MCF 10A (cell line): ENCODE results near the gene UBE4A. TPM values are rescaled to one million over a fixed set of nuclear protein-coding genes. Genes with fewer than 3 reads are reported as not detected.
A peak's percentile ranks its signal among the peaks of the same experiment; 100 is the strongest.

Experiments
- BruUV-seq: library from RNA; stranded (reverse); fragments of 400-500 nt; replicated peaks from 2 replicates; lab custom pipeline; 2021; lab: Mats Ljungman, UMichigan
- CTCF ChIA-PET: fragments of 300-600 bp; sonication (Branson Sonifier 250); formaldehyde crosslinking; extraction: SDS; loops from one replicate; lab custom pipeline; 2021; ENCODE audit warnings: antibody characterized with exemption, inconsistent platforms; lab: Yijun Ruan, JAX
- POLR2A ChIA-PET: fragments of 300-600, 350-650 bp; sonication (Branson Sonifier 250); formaldehyde crosslinking; extraction: SDS; loops from one replicate; lab custom pipeline; 2020; ENCODE audit warnings: antibody characterized with exemption, inconsistent platforms; lab: Yijun Ruan, JAX
- DNase-seq: peaks from one replicate; pipeline ENCODE4 v3.0.0-alpha.2; 2018; ENCODE audit not compliant: unreplicated experiment
- H3K27ac Mint-ChIP-seq: one replicate; pipeline ENCODE4 v1.8.0; 2022; ENCODE audit warnings: mild to moderate bottlenecking, low read depth, mixed read lengths; ENCODE audit not compliant: unreplicated experiment
- H3K27me3 Mint-ChIP-seq: one replicate; pipeline ENCODE4 v1.8.0; 2022; ENCODE audit warnings: mixed read lengths; ENCODE audit not compliant: insufficient read depth, unreplicated experiment
- H3K36me3 Mint-ChIP-seq: one replicate; pipeline ENCODE4 v1.8.0; 2022; ENCODE audit warnings: mild to moderate bottlenecking, moderate library complexity, mixed read lengths; ENCODE audit not compliant: insufficient read depth, unreplicated experiment
- H3K4me1 Mint-ChIP-seq: one replicate; pipeline ENCODE4 v1.8.0; 2022; ENCODE audit warnings: mixed read lengths; ENCODE audit not compliant: insufficient read depth, unreplicated experiment
- H3K4me3 Mint-ChIP-seq: one replicate; pipeline ENCODE4 v1.8.0; 2022; ENCODE audit warnings: mild to moderate bottlenecking, moderate library complexity, mixed read lengths; ENCODE audit not compliant: unreplicated experiment
- H3K9me3 Mint-ChIP-seq: one replicate; pipeline ENCODE4 v1.8.0; 2022; ENCODE audit warnings: mixed read lengths; ENCODE audit not compliant: unreplicated experiment
- CTCF ChIP-seq: fragments of 200-600 bp; IDR thresholded peaks from one replicate; pipeline ENCODE4 v1.8.0; 2022; ENCODE audit warnings: antibody characterized with exemption, mild to moderate bottlenecking; ENCODE audit not compliant: unreplicated experiment
- intact Hi-C: fragments of 100-400 bp; cut with micrococcal nuclease; formaldehyde crosslinking; loops from 2 replicates; pipeline ENCODE4 v1.14.1; 2022
- total RNA-seq: library from RNA; stranded (reverse); gene quantifications from 2 replicates; pipeline ENCODE4 v1.2.3, GENCODE V29; 2022

UBE4A gene
- total RNA-seq, 1 experiment from 2014 or later, result 41.0 TPM

- TF ChIP-seq CTCF, result no peak
- H3K27me3 Mint-ChIP-seq, result peaks cover 17% of the 10 kb centered on the region
- H3K4me3 Mint-ChIP-seq, result no peak overlapping the region
- peaks cover 7% of the 10 kb centered on the region for H3K4me1 Mint-ChIP-seq
- intact Hi-C loops, result no loop called here
- H3K27ac Mint-ChIP-seq, result no peak overlapping the region
- no peaks in the 10 kb centered on the region for H3K36me3 Mint-ChIP-seq
- BruUV-seq, result no TSS peak
- POLR2A ChIA-PET, result interaction anchor here (0.6 to 1.0 kb wide), 3 partner anchors 11 to 478 kb away, joined by 3 to 5 read pairs (median 3); no protein-coding TSS in a partner anchor
- H3K9me3 Mint-ChIP-seq, result no peaks in the 10 kb centered on the region
- CTCF ChIA-PET, result interaction anchor here (0.6 to 2.0 kb wide), 6 partner anchors 16 to 1051 kb away, joined by 3 to 9 read pairs (median 3); no protein-coding TSS in a partner anchor
- DNase-seq, result peak; percentile 2
Measured at GRCh38 chr11:118311518-118311917, 47.9 kb upstream of the UBE4A start.

GRCh38 chr11:118312328-118312727 is 47.1 kb upstream of the UBE4A start:
- H3K4me3 Mint-ChIP-seq, result no peak overlapping the region
- intact Hi-C loops, result no loop called here
- H3K27me3 Mint-ChIP-seq, result peaks cover 17% of the 10 kb centered on the region
- no peaks in the 10 kb centered on the region for H3K36me3 Mint-ChIP-seq
- H3K4me1 Mint-ChIP-seq, result peaks cover 13% of the 10 kb centered on the region
- BruUV-seq, result no TSS peak
- CTCF ChIA-PET, result interaction anchor here (1.1 to 2.0 kb wide), 3 partner anchors 17 to 141 kb away, joined by 3 to 9 read pairs (median 7); no protein-coding TSS in a partner anchor
- H3K9me3 Mint-ChIP-seq, result no peaks in the 10 kb centered on the region
- POLR2A ChIA-PET, result interaction anchor here (0.9 kb wide), 1 partner anchor 17 kb away, joined by 3 read pairs; no protein-coding TSS in a partner anchor
- no peak for TF ChIP-seq CTCF
- H3K27ac Mint-ChIP-seq, result no peak overlapping the region
- DNase-seq, result no peak

- intact Hi-C loops, result no loop called here
- POLR2A ChIA-PET, result no interaction called here
- BruUV-seq, result no TSS peak
- H3K27ac Mint-ChIP-seq, result no peak overlapping the region
- H3K36me3 Mint-ChIP-seq, result no peaks in the 10 kb centered on the region
- H3K27me3 Mint-ChIP-seq, result peaks cover 17% of the 10 kb centered on the region
- no peak for DNase-seq
- H3K4me1 Mint-ChIP-seq, result peaks cover 13% of the 10 kb centered on the region
- H3K9me3 Mint-ChIP-seq, result no peaks in the 10 kb centered on the region
- TF ChIP-seq CTCF, result no peak
- CTCF ChIA-PET, result no interaction called here
- H3K4me3 Mint-ChIP-seq, result no peak overlapping the region
Measured at GRCh38 chr11:118313242-118313641, 46.2 kb upstream of the UBE4A start.

GRCh38 chr11:118314988-118315411 is 44.4 kb upstream of the UBE4A start:
- no peak overlapping the region for H3K4me3 Mint-ChIP-seq
- no peaks in the 10 kb centered on the region for H3K36me3 Mint-ChIP-seq
- ChIA-PET POLR2A (no interaction called here), CTCF (interaction anchor here (1.0 kb wide), 1 partner anchor 20 kb away, joined by 5 read pairs; no protein-coding TSS in a partner anchor)
- intact Hi-C loops, result no loop called here
- no peak overlapping the region for H3K27ac Mint-ChIP-seq
- H3K9me3 Mint-ChIP-seq, result no peaks in the 10 kb centered on the region
- no peak for TF ChIP-seq CTCF
- no TSS peak for BruUV-seq
- peaks cover 17% of the 10 kb centered on the region for H3K27me3 Mint-ChIP-seq
- H3K4me1 Mint-ChIP-seq, result peaks cover 13% of the 10 kb centered on the region
- no peak for DNase-seq
